Measurements from ENCODE around the gene SMPX.

GRCh38 chrX:21728276-21728968 is 29.5 kb downstream of the SMPX start:
- no peak for TF ChIP-seq CTCF (conservative IDR thresholded peaks at IDR 0.05 in 1 of 2, IDR thresholded peaks at IDR 0.05 in 1 of 2; ENCODE audit: low read depth in 1 of 2, low read length in 2 of 2)
- TF ChIP-seq EZH2 (IDR thresholded peaks at IDR 0.05; ENCODE audit: low read length, missing control alignments), result no peak

Data from fibroblast of lung (primary cell).